ENCODE results near the gene GCM1.
"Not testable (repeated sequence)": the region's sequence is repeated elsewhere in the genome, so short reads cannot be mapped to it uniquely, and the experiment has no call there.

GRCh38 chr6:53158076-53158475, 9.4 kb upstream of the GCM1 start:
- not testable (repeated sequence) for TF ChIP-seq CTCF (IDR thresholded peaks at IDR 0.05; ENCODE audit: low read depth, low read length, poor library complexity, severe bottlenecking); EZH2phosphoT487 (IDR thresholded peaks at IDR 0.05; ENCODE audit: borderline replicate concordance, low read length)
